LHCN-M2 (cell line): Measurements from ENCODE around the gene COL2A1. TPM values are rescaled to one million over a fixed set of nuclear protein-coding genes. Genes with fewer than 3 reads are reported as not detected.
A peak's percentile ranks its signal among the peaks of the same experiment; 100 is the strongest.

Experiments used
- DNase-seq: peaks from one replicate; pipeline ENCODE4 v3.0.0-alpha.2; 2012; ENCODE audit warnings: low read depth
- total RNA-seq: library from RNA; depleted of rRNA; stranded (reverse); fragments of >200 nt; gene quantifications from 2 replicates; pipeline ENCODE4 v1.2.3, GENCODE V29; 2014

The COL2A1 gene
- total RNA-seq, 1 experiment from 2014 or later = not detected

DNA sequence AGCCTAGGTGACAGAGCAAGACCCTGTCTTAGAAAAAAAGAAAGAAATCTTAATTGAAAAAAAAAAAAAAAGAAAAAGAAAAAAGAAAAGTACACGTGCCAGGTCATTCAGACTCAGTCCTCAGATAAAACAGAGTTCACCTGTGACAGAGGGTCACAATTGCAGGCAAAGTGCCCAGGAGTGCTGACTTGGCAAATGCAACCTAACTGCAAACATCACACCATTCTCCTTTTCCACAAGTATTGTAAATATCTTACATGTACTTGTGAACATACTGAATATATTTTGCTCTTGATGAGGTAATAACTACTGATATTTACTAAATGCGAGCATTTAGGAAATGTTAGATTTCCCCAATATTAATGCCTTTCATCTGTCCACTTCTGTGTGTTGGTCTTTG, 9.0 kb upstream of the COL2A1 start:
- DNase-seq = no peak

DNA sequence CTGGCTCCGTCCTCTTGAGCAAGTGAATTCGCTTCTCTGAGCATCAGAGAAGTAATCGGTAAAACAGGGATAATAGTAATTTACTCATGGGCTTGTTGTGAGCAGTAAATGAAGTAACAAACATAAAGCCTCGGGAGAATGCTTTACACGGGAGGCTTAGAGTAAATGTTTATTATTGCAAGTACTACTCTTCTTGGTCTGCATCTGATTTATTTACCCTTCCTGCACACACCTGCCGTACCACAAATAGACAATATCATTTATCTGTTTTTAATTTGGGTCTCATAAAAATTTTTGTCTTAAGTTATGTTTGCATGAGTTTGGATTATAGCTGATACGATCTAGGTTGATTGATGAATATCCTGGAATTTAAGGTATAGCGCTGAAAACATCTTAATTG, 7.8 kb upstream of the COL2A1 start:
- DNase-seq = no peak

GRCh38 chr12:48010366-48010970, 6.2 kb upstream of the COL2A1 start:
- DNase-seq = no peak

GRCh38 chr12:48009471-48009870, 5.2 kb upstream of the COL2A1 start:
- no peak for DNase-seq

DNA sequence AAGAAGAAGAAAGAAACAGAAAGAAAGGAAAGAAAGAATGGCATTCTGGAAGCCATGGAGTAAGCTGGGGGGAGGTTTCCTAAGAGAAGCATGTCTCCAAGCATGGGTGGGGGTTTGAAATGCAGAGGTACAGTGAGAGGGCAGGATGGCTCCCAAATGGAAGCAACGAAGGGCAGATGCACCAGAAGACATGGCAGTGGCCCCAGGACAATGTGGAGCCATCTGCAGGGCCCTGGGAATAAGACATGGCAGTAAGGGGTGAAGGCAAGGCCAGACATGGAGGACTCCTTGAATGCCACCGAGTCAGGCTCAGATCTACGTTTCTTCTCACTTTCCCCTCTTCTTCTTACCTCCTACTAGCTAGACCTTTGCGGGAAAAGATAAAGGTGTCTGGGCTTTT, 4.7 kb upstream of the COL2A1 start:
- DNase-seq = no peak

DNA sequence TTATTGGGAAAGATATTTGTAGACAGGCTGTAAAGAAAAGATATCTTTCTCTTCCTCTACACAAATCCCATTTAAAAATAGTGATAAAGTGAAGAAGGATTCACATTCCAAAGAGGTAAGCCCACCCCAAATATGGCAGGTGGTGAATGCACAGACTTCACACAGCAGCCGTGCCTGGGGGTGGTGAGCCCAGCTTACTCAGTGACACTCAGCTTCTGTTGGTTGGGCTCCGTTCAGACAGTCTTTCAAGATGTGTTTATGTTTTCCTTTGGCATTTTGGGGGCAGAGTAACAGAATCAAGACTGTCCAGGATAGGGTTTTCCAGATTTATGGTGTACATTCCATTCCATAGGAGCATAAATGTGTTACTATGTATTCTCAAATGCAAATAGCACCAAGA, 4.1 kb upstream of the COL2A1 start:
- DNase-seq = no peak

- DNase-seq = no peak
Observed at GRCh38 chr12:48007206-48007605, 2.9 kb upstream of the COL2A1 start.

DNA sequence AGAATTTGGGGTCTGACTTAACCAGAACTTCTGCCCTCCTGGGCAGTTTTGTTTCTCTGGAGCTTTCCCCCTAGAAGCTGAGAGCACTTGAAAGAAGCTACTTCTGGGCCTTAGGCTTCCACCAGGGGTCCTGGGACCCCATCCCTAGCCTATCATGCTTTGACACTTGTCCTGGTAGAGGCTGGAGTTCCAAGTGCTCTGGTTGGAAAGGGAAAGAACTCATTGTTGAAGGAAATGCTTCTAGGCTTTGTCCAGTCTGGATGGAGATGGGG, 1.4 kb upstream of the COL2A1 start:
- no peak for DNase-seq

DNA sequence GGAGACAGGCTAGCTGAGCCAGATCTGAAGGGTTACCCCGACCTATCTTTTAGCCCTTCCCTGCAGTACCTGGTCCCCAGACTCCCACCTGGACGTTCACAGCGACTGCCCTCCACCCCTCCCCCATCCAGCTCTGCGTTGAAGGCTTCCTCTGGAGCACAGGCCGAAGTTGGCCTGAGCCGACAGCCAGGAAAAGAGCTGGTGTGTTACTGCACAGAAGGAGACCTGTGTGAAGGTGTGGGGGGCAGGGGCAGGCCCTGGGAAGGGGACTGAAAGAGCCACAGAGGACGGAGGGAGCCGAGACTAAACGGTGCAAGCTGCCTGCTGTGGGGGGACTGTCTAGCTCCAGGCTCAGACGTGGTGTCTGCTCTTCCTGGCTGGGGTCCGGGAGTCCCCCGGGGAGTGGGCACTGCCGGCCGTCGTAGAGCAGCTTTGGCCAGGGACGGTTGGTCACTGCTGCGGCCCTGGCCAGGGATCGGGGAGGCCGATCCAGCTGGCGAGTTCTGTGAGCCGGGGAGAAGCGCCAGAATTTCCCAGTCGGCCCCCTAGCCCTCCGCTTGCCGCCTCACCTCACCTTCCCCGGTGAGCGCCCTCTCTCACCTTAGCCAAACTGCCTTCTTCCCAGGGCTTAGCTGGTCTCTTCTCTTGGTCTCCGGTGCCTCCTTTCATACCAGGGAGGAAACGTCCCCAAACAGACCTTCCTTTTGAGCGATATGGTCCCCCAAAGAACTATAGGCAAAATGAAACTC, 899 bp upstream of the COL2A1 start:
- DNase-seq = no peak

DNA sequence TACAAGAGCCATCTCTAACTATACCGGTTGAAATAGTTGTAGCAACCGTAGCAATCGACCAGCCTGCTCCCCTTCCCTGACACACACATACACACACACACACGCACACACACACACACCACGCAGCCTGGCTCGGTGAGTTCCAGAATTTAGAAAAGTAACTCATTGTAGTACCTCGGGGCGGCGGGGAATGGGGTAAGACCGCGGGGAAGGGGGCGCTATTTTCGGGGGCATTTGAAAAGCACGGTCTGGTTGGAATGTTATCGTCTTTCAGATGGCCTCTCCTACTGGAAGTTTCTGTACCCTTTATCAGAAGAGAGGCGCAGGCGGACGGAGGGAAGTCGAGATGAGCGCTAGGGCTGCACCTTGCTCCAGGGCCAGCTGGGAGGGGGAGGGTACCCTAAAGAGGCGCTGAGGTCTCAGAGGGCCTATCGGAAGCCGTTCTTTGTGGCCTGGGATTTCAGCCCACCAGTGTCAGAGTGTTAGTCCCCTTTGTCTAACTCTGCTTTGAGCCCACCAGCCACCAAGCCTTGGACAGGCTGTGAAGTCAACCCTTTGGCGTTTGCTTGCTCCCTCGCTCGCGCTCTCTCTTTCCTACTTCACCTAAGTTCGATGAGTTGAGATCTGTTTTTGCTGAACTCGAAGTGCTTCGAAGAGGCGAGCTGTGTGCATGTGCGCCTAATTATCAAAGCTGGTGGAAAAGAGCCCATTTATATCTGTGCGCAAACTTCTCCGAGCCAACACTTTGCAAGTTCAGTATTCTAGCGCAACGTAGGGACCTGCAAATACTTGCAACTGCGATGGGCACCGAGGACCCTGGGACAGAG, 837 bp downstream of the COL2A1 start:
- DNase-seq = no peak

DNA sequence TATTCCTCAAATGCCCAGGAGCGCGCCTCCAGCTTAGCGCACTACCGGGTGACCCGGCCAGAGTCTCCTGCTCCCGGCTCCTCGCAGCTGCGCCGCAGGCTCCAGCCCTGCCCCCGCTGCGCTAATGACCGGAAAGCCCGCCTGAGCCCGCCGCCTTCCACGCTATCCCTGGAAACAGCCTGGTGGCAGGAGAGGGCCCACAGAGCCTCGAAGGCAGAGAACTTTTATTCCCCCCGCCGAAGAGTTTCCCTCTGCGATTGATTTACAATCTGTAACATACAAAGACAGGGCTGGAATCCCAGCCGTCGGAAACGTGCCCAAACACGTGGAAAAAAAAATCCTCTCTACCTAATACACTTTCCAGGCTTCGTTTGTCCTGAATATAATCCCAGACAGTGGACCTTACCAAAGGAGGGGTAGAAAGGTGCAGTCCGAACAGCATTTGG, 1.5 kb downstream of the COL2A1 start:
- DNase-seq = no peak

GRCh38 chr12:48002414-48002730, 1.9 kb downstream of the COL2A1 start:
- no peak for DNase-seq

DNA sequence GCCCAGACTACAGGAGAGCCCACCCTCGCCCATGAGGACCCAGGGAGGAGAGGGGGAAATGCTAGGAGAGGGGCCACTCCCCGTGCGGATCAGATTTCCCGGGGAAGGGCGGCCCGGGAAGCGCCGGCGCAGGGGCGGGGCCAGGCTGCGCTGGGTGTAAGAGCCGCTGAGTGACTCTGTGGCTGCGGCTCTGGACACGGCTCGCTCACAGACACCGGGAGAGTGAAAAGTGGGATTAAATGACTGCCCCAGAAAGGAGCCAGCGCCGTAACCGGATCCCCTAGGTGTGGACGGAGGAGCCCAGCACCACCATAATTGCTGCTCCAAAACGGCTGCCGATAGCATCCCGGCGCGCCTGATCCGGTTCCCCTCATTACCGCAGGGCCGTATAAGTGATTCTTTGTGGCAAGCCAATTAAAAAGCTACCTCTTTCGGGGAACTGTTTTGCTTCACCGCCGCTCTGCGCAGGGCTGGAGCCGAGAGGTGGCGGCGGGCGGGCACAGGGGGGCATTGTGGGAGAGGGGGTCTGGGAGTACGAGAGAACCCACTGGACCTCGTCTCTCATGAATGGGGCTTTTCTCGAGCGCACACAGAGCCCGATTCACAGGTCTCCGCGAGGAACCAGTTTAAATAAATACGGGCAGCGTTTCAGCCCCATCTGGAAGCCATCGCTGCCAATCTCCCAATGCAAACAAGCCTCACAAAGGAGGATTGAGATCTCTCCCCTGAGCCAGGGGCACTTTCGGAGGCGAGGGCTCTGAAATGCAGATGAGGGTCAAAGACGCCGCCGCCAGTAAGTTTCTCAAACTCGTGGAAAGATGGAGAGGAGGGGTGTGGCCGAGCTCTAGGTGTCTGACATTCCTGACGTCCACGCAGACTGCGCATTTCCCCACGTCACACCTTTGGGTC, 2.5 kb downstream of the COL2A1 start:
- no peak for DNase-seq

DNA sequence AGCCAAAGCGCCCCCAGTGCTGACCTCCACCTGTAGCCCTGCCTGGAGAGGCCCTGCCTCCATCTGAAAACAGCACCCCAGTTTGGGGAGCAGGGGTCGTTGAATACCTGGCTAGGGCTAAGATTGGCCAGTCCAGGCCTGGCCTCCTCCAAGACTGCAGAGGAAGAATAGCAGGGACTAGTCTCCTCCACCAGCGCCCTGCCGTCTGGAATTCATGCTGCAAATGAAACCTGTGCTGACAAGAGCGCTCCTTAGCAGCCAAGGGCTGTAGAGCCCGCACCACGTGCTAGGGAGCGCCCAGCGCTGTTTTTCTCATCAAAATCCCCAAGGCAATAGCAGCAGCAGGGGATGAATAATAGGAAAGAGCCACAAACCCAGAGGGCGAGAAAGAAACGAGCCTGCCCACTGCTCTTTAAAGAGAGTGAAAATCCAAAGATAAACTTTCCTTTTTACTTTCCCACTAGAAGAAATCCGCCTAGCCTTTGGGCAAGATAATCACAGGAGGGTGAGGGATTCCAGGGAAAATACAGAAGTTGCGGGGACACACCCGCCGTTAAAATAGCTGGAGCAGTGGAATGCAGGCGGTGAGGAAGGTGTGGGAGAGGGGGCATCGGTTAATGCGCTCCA, 3.3 kb downstream of the COL2A1 start:
- peak; percentile 45 for DNase-seq

GRCh38 chr12:47999816-48000215, 4.5 kb downstream of the COL2A1 start:
- DNase-seq = no peak

DNA sequence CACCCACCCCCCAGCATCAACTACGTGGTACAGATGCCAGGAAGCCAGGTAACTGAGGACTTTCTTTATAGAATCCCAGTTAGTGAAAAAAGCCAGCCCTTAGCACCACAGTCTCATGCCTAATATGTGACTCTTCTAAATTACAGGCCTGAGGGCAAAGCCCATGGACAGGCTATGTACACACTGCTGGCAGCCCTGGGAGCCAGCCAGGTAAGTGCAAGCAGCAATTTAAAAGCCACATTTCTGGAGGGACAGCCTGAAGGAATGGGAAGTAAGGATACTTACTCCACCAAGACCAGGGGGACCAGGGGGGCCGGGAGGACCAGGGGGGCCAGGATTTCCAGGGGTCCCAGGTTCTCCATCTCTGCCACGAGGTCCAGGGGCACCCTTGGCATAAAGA, 7.0 kb downstream of the COL2A1 start:
- DNase-seq = no peak

DNA sequence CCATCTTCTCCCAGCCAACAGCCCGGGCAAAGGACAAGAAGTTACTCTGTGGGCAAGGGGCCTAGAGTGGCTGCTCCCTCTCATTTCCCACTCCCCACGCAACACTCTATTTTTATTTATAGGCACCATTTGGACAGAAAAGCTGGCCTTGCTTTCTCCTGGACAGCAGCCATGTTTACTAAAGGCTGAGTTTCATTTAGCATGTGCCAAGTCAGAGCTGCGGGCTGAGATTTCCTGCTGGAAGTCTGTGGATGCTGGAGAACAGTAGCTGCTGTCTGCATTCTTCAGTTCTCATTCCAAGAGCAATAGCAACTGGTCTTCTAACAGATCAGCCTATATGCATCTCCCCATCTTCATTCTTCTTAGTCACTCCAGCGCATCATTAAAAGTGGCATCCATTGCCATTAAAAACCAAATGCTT, 8.3 kb downstream of the COL2A1 start:
- no peak for DNase-seq

DNA sequence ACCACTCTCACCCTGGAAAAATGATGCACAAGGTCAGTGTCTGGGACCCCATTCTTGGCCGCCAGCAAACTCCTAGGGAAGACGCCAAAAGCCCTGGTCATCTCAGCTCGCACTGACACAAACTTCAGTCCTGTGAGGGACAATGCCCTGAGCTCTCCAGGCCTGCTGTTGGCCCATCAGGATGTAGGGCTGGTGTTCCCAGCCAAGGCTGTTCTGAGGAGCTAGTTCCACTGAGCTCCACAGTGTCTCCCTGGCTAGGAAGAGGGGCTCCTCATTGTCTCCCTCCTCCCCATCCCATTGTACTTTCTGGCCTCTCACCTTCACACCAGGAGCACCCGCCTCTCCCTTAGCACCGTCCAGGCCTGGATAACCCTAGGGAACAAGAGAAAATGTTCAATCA, 10.8 kb downstream of the COL2A1 start:
- DNase-seq = no peak

GRCh38 chr12:47992776-47993175, 11.5 kb downstream of the COL2A1 start:
- DNase-seq = no peak

DNA sequence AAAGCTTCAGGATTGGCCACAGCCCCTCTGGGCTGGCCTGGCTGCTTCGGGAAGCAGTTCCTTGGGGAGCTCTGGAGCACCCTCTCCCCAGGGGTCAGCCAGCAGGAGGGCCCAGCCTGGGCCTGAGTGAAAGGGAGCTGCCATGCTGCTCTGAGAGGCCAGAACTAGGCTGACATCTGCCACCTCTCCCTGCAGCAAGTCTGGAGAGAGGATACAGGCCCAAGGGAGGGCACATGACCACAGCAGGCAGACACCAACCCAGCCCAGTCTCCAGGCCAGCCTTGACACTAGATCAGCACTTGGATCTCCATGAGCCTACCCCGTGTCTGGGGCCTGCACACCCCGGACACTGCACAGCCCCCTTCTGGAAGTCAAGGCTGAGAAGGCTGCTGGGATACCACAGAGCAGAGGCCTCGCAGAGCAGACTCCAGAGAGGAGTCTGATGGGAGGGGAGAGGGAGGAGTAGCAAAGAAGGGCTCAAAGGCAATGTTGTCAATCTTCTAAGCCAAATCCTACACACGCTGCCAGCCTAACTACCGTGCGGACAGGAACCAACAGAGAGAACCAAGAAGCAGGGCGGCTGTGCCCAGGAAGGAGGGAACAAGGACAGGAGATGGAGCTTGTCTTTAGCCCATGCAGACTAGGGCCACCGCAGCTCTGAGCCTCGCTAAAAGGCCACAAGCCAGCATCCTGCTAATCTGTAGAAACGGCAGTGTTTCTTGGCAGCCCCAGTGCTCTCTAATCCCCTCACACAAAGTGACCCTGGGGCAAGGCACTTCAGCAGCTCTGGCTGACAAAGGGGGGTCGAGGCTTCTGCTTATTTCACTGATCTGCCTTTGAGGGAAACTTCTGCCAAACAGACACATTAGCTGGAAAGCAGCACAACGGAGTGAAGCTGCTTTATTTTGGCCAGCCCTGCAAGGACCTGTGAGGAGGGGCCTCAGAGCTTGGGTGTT, 12.9 kb downstream of the COL2A1 start:
- DNase-seq = no peak
